Measurements from ENCODE around the gene CPTP.

The CPTP gene

GRCh38 chr1:1345860-1346500 lies 21.4 kb downstream of the CPTP start:
- Histone ChIP-seq H3K27me3 (ENCODE audit: insufficient read depth, low read depth, severe bottlenecking) (no peaks in the 10 kb centered on the region), H3K9me3 (ENCODE audit: severe bottlenecking) (no peaks in the 10 kb centered on the region), H3K36me3 (peaks cover 26% of the 10 kb centered on the region), H3K4me3 (ENCODE audit: low read depth, low read length) (no peak overlapping the region), H3K27ac (no peak overlapping the region; the same call in 1 of the 2 replicates)
- TF ChIP-seq, protein P1, sequence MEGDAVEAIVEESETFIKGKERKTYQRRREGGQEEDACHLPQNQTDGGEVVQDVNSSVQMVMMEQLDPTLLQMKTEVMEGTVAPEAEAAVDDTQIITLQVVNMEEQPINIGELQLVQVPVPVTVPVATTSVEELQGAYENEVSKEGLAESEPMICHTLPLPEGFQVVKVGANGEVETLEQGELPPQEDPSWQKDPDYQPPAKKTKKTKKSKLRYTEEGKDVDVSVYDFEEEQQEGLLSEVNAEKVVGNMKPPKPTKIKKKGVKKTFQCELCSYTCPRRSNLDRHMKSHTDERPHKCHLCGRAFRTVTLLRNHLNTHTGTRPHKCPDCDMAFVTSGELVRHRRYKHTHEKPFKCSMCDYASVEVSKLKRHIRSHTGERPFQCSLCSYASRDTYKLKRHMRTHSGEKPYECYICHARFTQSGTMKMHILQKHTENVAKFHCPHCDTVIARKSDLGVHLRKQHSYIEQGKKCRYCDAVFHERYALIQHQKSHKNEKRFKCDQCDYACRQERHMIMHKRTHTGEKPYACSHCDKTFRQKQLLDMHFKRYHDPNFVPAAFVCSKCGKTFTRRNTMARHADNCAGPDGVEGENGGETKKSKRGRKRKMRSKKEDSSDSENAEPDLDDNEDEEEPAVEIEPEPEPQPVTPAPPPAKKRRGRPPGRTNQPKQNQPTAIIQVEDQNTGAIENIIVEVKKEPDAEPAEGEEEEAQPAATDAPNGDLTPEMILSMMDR (IDR thresholded peaks at IDR 0.05; ENCODE audit: low read depth, low read length), result no peak
- DNase-seq, result no peak

- Histone ChIP-seq H3K27me3 (ENCODE audit: insufficient read depth, low read depth, severe bottlenecking) (no peaks in the 10 kb centered on the region), H3K9me3 (ENCODE audit: severe bottlenecking) (no peaks in the 10 kb centered on the region), H3K4me3 (ENCODE audit: low read depth, low read length) (no peak overlapping the region), H3K36me3 (peaks cover 21% of the 10 kb centered on the region), H3K27ac (no peak overlapping the region)
- DNase-seq, result no peak
- TF ChIP-seq, protein P1 (IDR thresholded peaks at IDR 0.05; ENCODE audit: low read depth, low read length), result no peak
Measured at GRCh38 chr1:1346501-1346890, 21.9 kb downstream of the CPTP start.

- Histone ChIP-seq H3K27me3 (ENCODE audit: insufficient read depth, low read depth, severe bottlenecking) (no peaks in the 10 kb centered on the region), H3K9me3 (ENCODE audit: severe bottlenecking) (no peaks in the 10 kb centered on the region), H3K4me3 (ENCODE audit: low read depth, low read length) (no peak overlapping the region), H3K27ac (peak overlapping the region; percentile 80), H3K36me3 (peaks cover 16% of the 10 kb centered on the region)
- TF ChIP-seq, protein P1 (IDR thresholded peaks at IDR 0.05; ENCODE audit: low read depth, low read length), result no peak
- DNase-seq, result no peak
Measured at GRCh38 chr1:1347026-1347595, 22.5 kb downstream of the CPTP start.

DNA sequence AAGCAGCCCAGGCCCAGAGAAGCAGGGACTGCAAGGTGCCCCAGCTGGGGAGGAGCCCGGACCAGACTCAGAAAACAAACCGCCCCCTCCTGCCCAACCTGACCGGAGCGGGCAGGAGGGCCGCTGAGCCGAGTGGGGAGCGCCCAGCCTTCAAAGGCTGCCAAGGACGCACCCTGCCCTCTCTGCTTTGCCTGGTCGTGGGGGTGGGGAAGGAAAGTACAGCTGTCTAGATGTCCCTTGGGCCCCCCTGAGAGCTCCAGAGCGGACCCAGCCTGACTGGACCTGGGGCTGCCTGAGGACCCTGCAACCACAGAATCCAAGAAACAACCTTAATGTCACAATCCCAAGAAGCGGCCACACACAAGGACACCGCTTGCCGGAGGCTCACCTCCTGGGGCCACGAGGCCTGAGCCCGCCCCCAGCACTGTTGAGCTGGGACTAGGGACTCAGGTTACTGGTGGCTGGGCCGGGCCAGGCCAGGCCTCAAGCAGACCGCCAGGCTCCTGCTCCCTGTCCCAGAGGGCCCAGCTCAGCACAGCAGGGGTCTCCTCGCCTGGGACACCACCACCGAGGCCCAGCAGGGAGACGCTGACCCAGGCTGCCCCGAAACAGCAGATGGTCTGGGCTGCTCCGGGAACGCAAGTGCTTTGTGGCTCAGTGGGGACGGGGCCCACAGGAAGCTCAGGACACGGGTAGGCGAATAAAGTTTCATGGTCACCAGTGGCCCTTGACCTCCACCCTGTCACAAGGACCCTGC lies 23.2 kb downstream of the CPTP start:
- DNase-seq, result peak; percentile 85
- TF ChIP-seq, protein P1 (IDR thresholded peaks at IDR 0.05; ENCODE audit: low read depth, low read length), result no peak

DNA sequence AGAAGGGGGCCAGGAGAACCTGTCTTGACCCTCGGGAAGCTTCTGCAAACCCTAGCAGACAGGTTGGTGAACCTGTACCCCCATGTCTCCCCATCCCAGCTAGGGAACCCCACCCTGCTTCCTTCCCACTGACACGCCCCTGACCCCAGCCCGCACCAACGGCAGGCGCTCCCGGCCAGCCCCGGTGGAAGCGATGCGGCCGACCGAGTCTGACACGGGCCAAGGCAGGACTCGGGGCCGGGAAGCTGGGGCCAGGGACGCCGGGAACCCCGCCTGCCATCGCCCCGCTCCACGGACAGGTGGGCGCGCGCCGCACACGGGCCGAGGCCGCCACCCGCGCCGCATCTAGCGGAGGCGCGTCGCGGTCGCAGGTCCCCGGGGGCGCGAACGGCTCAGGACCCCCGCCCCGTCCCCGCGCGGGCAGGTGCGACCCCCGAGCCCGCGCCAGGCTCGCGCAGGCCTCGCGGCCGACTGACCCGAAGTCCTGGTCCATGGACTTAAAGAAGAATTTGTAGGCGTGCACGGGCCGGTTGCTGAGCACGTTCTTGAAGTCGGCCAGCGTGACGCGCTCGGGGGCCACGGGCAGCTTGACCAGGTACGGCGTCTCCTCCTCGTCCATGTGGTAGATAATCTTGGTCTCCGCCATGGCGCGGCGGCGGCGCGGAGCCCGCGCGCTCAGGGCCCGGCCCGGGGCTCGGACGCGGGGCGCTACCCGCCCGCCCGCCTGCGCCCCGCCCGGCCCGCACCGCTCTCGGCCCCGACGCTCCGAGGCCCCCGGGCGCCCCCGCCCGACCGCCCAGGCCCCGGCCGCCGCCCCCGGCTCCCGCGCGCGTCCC lies 24.0 kb downstream of the CPTP start:
- H3K27ac ChIP-seq, result peak overlapping the region; percentile 80
- H3K27me3 ChIP-seq (ENCODE audit: insufficient read depth, low read depth, severe bottlenecking), result no peaks in the 10 kb centered on the region
- H3K4me3 ChIP-seq (ENCODE audit: low read depth, low read length), result peak overlapping the region; percentile 67
- TF ChIP-seq, protein P1 (IDR thresholded peaks at IDR 0.05; ENCODE audit: low read depth, low read length), result no peak
- H3K9me3 ChIP-seq (ENCODE audit: severe bottlenecking), result no peaks in the 10 kb centered on the region
- no peak for DNase-seq
- peaks cover 28% of the 10 kb centered on the region for H3K36me3 ChIP-seq

More for the DNA sequence above, 23.2 kb downstream of the CPTP start:
- Histone ChIP-seq H3K27me3 (ENCODE audit: insufficient read depth, low read depth, severe bottlenecking) (no peaks in the 10 kb centered on the region), H3K9me3 (ENCODE audit: severe bottlenecking) (no peaks in the 10 kb centered on the region), H3K4me3 (ENCODE audit: low read depth, low read length) (peak overlapping the region; percentile 67), H3K36me3 (peaks cover 20% of the 10 kb centered on the region), H3K27ac (peak overlapping the region; percentile 80)
